SK-MEL-5 (cell line): ENCODE data around the gene TEX44. TPM values are rescaled to one million over a fixed set of nuclear protein-coding genes. Genes with fewer than 3 reads are reported as not detected.
A peak's percentile ranks its signal among the peaks of the same experiment; 100 is the strongest.
"Not testable (repeated sequence)": the region's sequence is repeated elsewhere in the genome, so short reads cannot be mapped to it uniquely, and the experiment has no call there.

Experiments used
- DNase-seq: peaks from one replicate; pipeline ENCODE4 v3.0.0-alpha.2; 2016; ENCODE audit warnings: low read depth, low spot score
- in situ Hi-C: cut with HindIII; loops from 2 replicates; pipeline ENCODE4 v1.10.0; 2016; ENCODE audit warnings: low sequenced_read_pairs, high pct_unique_total_duplicates, low pct_unique_long_range_greater_than_20kb
- polyA plus RNA-seq, 2 experiments: library from polyadenylated mRNA; depleted of rRNA; stranded (reverse); fragments of >200 nt; gene quantifications; 2 replicates each; pipeline ENCODE4 v1.2.3, GENCODE V29; 2015
- total RNA-seq: library from RNA; depleted of rRNA; stranded (reverse); fragments of >200 nt; shearing (Covaris generic); gene quantifications from 2 replicates; pipeline ENCODE4 v1.2.3, GENCODE V29; 2014; rRNA removed

Gene TEX44
- total RNA-seq, result not detected in 2 replicates
- polyA plus RNA-seq (2015; cell fraction: cytosol; rRNA removed), result not detected in 2 replicates
- polyA plus RNA-seq (2015; cell fraction: nucleus; rRNA removed), result not detected in 2 replicates

DNA sequence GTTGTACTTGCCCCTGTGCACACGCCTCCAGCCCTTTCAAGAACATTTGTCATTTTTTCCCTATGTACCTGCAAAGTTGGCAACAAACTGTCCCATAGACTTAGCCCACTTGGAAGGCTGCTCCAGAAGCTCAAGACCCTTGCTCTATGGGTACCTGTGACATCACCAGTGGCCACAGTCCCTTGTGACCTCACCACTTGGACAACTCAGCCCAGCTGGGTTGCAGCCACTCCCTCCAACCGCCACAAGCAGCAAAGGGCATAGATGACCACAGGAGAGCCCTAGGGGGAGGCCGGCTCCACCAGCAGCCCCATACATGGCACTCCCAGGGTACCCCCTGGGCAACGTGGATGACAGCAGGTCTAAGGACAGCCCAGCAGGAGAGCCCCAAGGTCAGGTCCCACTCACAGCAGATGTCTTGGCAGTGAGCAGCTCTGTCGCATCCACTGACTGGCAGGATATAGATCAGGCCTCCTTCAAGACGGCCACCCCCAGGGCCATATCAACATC lies at the start of gene TEX44:
Gene TEX44 (plus strand): TSS at position 229 of the 510 bp plus-strand sequence. CDS start 88 bp downstream, at position 317.
- in situ Hi-C loops, result no loop called here
- no peak for DNase-seq

DNA sequence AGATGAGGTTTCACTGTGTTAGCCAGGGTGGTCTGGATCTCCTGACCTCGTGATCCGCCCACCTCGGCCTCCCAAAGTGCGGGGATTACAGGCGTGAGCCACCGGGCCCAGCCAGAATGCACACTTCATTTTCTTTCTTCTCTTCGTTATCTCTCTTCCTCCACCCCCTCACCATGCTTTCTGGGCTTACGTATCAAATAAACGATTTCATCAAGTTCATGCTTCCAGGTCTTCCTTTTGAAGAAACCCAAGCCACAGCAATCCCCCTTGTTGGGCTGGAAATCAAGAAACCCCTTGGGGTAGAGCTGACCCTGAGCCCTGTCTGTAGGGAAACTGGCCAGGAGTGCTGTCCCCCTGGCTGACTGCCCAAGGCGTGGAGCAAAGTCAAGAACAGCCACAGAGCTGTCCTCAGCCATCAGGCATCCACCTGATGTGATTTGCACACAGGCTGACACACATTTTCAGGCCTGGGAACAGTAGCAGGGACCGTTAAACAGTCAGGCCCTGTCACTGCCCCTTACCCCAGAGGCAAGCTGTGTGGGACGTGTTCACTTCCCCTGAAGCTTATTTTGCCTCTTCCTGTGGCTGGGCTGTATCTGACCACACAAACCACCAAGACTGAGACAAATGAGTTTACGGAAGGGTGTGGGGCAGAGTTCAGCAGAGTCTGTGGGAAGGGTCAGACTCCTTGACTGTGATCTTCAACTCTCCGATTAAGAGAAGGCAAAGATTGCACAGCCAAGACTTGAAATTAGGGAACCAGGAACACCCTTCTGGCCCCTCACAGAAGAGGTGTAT lies 47.4 kb upstream of the TEX44 start:
- in situ Hi-C loops, result no loop called here
- peak; percentile 30 for DNase-seq

DNA sequence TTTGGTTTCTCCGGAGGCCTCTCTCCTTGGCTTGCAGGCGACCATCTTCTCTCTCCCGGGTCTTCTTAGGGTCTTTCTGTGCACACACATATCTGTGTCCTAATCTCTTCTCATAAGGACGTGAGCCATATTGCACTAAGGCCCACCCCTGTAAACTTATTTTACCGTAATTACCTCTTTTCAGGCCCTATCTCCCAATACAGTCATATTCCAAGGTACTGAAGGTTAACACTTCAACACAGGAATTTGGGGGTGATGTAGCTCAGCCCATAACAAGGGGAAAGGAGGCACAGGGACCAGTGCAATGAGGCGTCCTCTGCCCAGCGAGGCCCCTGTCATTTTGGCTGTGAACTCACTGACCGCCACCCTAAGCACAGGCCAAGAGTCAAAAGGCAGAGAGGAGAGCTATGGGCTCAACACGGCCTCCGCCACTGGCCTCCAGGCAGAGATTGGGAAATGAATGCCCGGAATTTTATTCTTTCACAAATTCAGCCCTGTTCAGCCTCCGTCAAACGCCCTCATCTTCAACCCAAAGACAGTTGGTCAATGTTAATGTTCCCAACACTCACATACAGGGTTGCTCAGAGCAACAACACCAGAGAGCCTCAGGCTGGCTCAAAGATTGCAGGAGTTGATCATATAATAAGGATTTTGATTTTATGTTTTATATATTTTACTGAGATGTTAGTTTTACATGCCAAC lies 46.5 kb upstream of the TEX44 start:
- DNase-seq, result no peak
- in situ Hi-C loops, result no loop called here

DNA sequence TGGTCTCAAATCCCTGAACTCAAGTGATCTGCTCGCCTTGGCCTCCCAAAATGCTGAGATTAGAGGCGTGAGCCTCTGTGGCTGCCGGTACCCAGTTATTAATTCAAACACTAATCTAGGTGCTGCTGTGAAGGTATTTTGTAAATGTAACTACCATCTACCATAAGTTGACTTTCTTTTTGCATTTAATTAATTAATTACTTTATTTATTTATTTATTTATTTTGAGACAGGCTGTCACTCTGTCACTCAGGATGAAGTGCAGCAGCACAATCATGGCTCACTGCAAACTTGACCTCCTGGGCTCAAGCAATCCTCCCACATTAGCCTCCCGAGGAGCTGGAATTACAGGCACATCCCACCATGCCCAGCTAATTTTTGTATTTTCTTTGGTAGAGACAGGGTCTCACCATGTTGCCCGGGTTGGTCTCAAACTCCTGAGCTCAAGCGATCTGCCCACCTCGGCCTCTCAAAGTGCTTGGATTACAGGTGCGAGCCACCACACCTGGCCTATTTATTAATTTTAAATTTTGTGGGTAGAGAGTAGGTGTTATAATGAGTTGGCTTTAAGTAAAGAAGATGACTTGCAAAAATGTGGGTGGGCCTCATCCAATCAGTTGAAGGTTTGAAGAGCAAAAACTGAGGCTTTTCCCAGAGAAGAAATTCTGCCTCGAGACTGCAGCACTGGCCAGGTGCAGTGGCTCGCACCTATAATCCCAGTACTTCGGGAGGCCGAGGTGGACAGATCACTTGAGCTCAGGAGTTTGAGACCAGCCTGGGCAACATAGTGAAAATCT lies 45.2 kb upstream of the TEX44 start:
- DNase-seq, result no peak
- in situ Hi-C loops, result no loop called here

DNA sequence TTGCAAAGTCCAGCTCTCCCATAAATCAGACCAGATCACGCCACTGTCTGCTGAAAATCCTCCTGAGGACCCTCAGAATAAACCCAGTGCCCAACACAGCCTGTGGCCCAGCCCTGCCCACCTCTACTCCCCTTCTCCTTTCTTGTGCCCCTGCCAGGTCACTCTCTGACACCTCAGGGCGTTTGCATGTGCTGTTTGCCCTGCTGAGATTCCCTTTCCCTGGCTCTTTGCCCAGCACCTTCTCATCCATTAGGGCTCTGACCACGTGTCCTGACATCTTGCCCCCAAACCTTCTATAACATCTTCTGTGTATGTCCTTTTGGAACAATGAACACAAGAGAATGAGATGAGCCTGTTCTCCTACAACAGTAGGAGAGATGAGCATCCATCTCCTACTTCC lies 43.9 kb upstream of the TEX44 start:
- DNase-seq, result no peak
- in situ Hi-C loops, result no loop called here

DNA sequence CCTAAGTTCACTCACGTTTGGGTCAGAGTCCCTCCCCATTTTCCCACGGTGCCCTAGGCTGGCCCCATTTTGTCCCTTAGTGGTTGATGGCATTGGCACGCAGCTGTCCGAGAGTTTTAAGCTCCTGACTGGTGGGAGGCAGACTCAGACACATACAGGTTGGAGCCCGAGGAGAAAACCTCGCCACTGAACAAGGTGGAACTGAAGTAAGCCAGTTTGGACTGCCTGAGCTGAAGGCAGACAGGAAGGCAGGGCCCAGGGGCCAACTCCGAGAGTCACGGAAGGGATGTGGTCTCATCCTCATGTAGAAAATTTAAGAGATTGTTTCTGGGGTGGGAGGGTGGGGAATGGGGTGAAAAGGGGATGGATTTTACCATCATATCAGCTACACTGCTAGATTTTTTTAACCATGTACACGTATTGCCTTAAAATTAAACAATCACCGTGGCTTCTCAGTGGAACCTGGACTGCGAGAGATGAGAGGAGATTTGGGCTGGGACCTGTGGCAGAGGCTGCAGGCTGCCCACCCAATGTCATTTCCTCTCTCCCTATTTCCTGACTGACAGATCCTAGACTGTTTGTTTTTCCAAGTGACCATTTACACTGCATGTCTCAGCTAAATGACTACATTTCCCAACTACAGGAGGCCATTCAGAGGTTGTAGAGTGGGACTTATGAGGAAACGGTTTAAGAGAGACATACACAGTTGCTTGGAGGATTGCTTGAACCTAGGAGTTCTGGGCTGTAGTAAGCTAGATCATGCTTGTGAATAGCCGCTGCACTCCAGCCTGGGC lies 43.0 kb upstream of the TEX44 start:
- in situ Hi-C loops, result no loop called here
- DNase-seq, result no peak

DNA sequence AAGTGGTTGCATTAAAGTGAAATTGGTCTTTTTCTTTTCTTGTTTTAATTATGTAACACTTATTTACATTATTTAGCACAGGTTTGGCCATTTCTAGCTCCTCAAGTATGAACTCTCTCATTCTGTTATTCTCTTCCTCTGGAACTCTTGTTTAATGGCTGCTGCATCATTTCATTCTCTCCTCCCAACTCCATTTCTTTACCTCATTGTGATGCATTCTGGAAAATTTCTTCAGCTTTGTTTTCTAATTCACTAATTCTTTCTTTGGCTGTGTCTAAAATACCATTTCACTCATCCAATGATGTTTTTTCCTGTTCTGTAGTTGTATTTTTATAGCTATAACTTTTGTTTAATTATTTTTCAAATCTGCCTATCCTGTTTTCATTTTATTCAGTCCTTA lies 39.9 kb upstream of the TEX44 start:
- in situ Hi-C loops, result no loop called here

DNA sequence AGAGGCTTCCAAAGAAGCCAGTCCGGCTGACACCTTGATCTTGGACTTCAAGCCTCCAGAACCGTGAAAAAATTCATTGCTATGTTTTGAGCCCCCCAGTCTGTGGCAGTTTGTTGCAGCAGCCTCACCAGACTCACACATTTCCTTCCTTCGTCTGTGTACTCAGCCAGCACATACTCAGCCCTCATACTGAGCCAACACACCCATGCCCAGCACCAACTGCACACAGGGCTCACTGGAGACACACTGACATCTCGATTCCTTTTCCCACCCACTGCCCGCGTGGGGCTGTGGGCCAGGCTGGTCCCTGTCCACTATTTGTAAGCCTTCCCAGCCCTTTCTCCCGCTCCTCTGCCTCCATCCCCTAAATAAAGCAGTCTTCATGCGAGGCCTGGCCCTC lies 38.3 kb upstream of the TEX44 start:
- in situ Hi-C loops, result no loop called here
- DNase-seq, result no peak

More for the DNA sequence above, 39.9 kb upstream of the TEX44 start:
- DNase-seq, result no peak

DNA sequence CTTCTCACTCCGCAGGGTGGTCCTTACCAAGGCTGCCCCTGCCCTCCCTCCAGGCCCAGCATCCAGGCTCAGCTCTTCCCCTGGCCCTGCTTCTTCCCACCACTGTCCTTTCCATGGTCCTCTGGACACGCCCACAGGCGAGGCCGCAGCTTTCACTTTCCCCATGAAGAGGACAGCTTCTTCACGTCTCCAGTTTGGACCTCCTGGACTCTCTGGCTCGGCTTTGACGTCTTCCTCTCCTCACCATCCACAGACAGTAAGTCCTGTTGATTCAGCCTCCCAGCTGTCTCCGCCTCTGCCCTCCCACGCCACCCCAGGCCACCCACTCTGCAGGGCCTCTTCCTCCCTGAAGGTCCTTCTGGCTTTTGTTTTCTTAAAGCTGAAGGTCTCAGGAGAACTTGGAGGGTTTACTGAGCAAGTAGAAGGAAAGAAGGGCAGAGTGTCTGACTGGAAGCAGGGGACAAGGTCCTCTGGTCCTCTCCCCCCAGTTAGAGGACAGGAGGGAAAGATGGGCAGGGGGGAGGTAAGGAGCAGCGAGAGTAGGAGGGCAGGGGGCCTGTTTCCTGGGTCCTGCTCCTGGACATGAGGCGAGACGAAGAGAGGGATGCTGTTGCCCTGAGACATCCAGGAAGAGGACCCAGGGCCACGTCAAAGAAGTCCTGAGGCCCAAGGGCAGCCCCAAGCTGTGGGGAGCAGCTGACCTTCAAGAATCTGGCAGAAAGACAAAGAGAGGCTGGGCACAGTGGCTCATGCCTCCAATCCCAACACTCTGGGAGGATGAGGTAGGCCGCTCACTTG lies 37.7 kb upstream of the TEX44 start:
- in situ Hi-C loops, result no loop called here
- peak; percentile 23 for DNase-seq

DNA sequence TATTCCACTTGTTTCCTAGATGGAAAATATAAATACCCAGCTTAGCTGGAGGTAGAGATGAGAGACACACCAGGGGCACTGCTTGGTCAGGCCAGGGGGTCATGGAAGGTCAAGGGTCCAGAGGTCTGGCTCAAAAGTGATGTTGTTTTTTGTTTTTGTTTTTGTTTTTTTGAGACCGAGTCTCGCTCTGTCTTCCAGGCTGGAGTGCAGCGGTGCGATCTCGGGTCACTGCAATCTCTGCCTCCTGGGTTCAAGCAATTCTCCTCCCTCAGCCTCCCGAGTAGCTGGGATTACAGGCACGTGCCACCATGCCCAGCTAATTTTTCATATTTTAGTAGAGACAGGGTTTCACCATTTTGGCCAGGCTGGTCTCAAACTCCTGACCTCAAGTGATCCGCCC lies 36.2 kb upstream of the TEX44 start:
- in situ Hi-C loops, DNase-seq: not testable (repeated sequence)

DNA sequence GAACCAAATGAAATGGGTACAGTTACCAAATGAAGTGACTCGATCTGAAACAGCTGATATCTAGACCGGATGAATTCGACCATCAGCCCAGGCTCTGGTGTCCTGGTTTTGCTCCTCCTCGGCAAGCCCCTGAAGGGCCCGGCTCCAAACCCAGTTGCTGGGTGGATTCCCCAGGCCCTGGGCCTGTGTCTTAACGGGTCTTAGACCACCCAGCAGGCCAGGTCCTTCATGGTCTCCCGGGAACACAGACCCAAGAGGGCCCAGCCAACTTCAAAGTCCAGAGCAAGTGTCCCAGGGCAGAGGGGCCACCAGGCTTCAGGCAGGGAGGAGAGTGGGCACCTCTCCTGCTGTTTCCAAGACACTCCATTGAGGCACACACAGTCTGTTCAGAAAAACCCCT lies 35.7 kb upstream of the TEX44 start:
- no peak for DNase-seq
- in situ Hi-C loops, result no loop called here

DNA sequence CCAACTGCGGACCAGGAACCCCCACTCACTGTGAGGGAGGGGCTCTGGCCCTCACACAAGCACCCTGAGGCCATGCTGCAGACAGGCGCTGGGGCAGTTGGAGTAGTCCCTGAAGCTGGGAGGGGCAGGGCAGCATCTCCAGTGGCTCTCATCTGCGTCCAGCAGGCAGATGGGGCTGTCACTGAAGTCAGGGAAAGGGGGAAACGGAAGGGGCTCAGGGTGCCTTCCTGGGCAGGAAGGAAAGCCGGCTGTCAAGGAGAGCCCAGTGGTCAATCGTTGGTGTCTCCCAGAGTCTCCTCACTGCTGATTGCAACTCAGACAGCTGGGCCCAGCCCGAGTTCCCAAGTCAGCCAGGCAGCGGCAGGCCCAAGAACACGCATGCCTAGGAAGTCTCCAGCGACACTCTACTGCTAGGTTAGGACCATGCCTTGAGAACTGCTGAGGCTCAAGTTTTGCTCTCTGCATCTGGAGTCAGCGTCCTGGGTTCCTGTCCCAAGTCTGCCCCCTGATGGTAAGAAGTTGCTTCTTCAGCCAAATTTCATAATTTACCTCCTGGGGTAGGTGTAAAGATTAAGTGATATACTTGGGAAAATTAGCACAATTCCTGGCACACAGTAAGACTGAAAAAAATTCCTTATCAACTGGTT lies 35.0 kb upstream of the TEX44 start:
- DNase-seq, result peak; percentile 84
- in situ Hi-C loops, result no loop called here

DNA sequence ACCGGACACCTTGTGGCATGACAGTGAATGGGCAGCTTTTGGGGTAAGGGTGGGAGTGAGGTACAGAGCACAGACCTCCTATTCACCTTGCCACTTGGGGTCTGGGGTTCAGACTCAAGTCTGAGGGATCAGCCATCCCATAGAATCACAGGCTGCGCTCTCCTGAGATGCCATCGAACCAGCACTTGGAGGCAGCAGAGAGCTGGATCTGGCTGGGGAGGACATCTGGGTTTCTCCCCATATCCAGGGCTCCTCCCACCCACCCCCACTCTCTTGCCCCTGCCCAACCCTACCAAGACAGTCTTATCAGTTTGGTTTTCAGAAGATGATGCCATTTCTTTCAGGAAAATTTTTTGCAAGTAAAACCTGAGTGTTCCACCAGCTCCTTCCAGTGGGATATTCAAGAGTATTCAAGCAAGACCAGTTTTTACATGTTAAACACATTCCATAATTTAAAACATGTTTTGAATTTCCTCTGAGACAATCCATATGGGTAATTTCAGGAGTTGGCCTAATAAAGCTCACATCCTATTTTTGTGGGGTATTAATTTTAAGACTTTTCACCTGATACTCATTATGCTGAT lies 29.2 kb upstream of the TEX44 start:
- peak; percentile 81 for DNase-seq
- in situ Hi-C loops, result no loop called here

DNA sequence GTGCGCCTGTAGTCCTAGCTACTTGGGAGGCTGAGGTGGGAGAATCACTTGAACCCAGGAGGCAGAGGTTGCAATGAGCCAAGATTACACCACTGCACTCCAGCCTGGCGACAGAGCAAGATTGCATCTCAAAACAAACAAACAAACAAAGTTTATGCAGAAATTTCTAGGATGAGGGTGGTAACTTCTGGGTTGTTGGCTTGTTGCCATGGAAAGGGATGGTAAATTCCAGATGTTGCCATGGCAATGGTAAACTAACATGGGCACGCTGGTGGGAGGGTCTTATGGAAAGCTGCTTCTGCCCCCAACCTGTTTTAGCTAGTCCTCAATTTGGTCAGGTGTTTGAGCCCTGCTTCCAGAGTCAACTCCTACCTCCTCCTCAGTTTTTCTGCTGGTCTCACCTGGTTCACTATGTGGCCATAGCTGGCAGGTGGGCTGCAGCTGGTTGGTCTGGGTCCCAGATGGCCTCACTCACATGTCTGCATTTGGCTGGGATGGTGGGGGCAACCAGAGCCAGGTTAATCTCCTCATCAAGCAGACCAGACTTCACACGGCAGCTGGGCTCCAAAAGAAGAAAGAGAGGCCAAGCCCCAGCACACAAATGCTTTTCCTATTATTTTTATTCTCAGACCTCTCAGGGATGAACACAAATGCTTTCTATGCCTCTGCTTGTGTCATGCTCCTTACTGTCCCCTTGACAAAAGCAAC lies 26.6 kb upstream of the TEX44 start:
- DNase-seq, result no peak
- in situ Hi-C loops, result no loop called here

DNA sequence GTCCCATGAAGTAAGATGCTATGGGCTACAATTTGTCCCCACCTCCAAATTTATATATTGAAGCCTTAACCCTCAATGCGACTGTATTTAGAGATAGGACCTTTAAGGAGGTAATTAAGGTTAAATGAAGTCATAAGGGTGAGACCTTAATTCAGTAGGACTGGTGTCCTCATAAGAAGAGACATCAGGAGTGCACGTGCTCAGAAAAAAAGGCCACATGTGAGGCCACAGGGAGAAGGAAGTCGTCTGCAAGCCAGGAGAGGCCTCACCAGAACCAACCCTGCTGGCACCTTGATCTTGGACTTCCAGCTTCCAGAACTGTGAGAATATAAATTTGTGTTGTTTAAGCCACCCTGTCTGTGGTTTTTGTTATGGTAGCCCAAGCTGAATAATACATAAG lies 25.5 kb upstream of the TEX44 start:
- no peak for DNase-seq
- in situ Hi-C loops, result no loop called here
